Adrenal gland (tissue), 12 donors: ENCODE measurements around the gene IDI1. TPM values are rescaled to one million over a fixed set of nuclear protein-coding genes. Genes with fewer than 3 reads are reported as not detected.

Source experiments
- DNase-seq, 7 donors: peaks; one replicate each; pipeline ENCODE4 v3.0.0-alpha.2; 2019 to 2020
- H3K27ac ChIP-seq, 5 donors: fragments of 200-600 bp; sonication (generic) in 4 of 5; 1 replicate in 3 of 5; 2 replicates in 2 of 5; pipeline versions ENCODE4 v1.5.1 to v1.8.0; 2016 to 2020; ENCODE audit warnings: mild to moderate bottlenecking in 1 of 5
- H3K27me3 ChIP-seq: fragments of 200-600 bp; 2 replicates; pipeline ENCODE4 v1.8.0; 2021
- H3K36me3 ChIP-seq, 2 donors: fragments of 200-600 bp; replicated peaks in 1 of 2; 1 replicate in 1 of 2; 2 replicates in 1 of 2; pipeline versions ENCODE4 v1.5.1 to v1.8.0; 2018 to 2022
- H3K4me1 ChIP-seq, 2 donors: fragments of 200-600 bp; replicated peaks in 1 of 2; 1 replicate in 1 of 2; 2 replicates in 1 of 2; pipeline versions ENCODE4 v1.5.1 to v1.8.0; 2018 to 2021
- H3K4me3 ChIP-seq, 4 donors: fragments of 200-600 bp; sonication (generic) in 3 of 4; one replicate each; pipeline ENCODE4 v1.5.1; 2016 to 2018
- H3K9me3 ChIP-seq, 3 donors: fragments of 200-600 bp; sonication (generic) in 1 of 3; replicated peaks in 1 of 3; 1 replicate in 2 of 3; 2 replicates in 1 of 3; pipeline versions ENCODE4 v1.5.1 to v1.8.0; 2016 to 2021
- CTCF ChIP-seq, 6 experiments: fragments of 450-650 bp in 4 of 6; fragments of 200-600 bp in 2 of 6; sonication (generic) in 1 of 6; IDR thresholded peaks; 1 replicate in 5 of 6; 2 replicates in 1 of 6; pipeline versions ENCODE4 v1.5.1 to v1.8.0; 2016 to 2021; ENCODE audit warnings: antibody characterized with exemption in 6 of 6, mild to moderate bottlenecking in 2 of 6, moderate library complexity in 1 of 6
- POLR2A ChIP-seq, 2 donors: fragments of 450-650 bp; IDR thresholded peaks; one replicate each; pipeline ENCODE4 v1.6.1; 2017; ENCODE audit warnings: antibody characterized with exemption in 2 of 2, mild to moderate bottlenecking in 2 of 2, moderate library complexity in 1 of 2
- WGBS, 4 donors: extraction: QIAGEN DNeasy Blood & Tissue Kit in 2 of 4; methylation state at CpG; one replicate each; pipeline versions ENCODE4 v1.1.5 to v1.1.7; 2013 to 2017; 5-methylcytosine and 5-hydroxymethylcytosine counted together
- intact Hi-C, 2 donors: fragments of 100-400 bp; cut with DNase I; formaldehyde crosslinking; loops; one replicate each; pipeline versions ENCODE4 v1.14.1 to v1.15.0; 2022 to 2023
- polyA plus RNA-seq, 3 donors: library from polyadenylated mRNA; stranded (reverse); fragments of 200-250 nt in 2 of 3; fragments of 350-450 nt in 1 of 3; fragmentation: Illumina TruSeq in 1 of 3; extraction: RNeasy Lipid Tissue Mini Kit (QIAGEN cat#74804) in 1 of 3; gene quantifications; one replicate each; pipeline ENCODE4 v1.2.3, GENCODE V29; 2013 to 2014
- total RNA-seq, 9 donors: library from RNA; depleted of rRNA in 4 of 9; stranded (reverse); fragments of >200 nt in 4 of 9; fragments of 120-200 nt in 1 of 9; fragmentation: NEBNext Ultra II Directional in 1 of 9; extraction: Animal tissue kit (Norgen Biotek cat#: 25700) in 1 of 9; gene quantifications; one replicate each; pipeline versions ENCODE4 v1.1.0 to v1.2.4, GENCODE V29; 2013 to 2023
- donor health status: healthy with polysubstance abuse.
- donor health status: Bipolar disorder and iron deficiency.
- donor health status: DM: yes; HTN: yes; CAD: no.
- donor health status: DM: no; HTN: no; CAD: no.
- donor health status: DM: no; HTN: no; CAD: no.
- donor health status: DM: yes; HTN: yes; CAD: no.

Gene IDI1
- total and polyA plus RNA-seq, 12 donors = 20.4 to 1,056 (median 49.7) TPM

- peak overlapping the region in 3 of 4 donors; percentile 65 to 80 (median 72) for H3K4me3 ChIP-seq
- H3K36me3 ChIP-seq = peaks cover 0 to 9% of the 10 kb centered on the region in 2 donors
- DNase-seq = peak in 3 of 7 donors; percentile 41 to 49 (median 46)
- peaks cover 20 to 49% of the 10 kb centered on the region in 2 donors for H3K4me1 ChIP-seq
- intact Hi-C loops = no loop called here
- peak overlapping the region; percentile 96 to 99 (median 97) for H3K27ac ChIP-seq
- H3K9me3 ChIP-seq = no peaks in the 10 kb centered on the region
- 4 to 12% (median 8%) methylated on average over 15 of the region's 15 CpGs for WGBS, 4 donors
- H3K27me3 ChIP-seq = no peaks in the 10 kb centered on the region
- TF ChIP-seq POLR2A (IDR thresholded peaks at IDR 0.05) (no peak), CTCF (IDR thresholded peaks at IDR 0.05) (no peak)
Measured at GRCh38 chr10:1047937-1048336, 982 bp downstream of the IDI1 start.

DNA sequence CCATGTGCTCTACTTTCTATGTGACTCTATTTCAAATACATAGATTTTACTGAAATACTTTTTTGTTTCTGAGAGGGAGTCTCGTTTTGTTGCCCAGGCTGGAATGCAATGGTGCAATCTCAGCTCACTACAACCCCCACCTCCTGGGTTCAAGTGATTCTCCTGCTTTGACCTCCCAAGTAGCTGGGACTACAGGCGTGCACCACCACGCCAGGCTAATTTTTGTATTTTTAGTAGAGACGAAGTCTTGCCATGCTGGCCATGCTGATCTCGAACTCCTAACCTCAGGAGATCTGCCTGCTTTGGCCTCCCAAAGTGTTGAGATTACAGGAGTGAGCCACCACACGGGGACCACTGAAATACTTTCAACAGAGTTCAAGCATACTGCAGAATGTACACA is 3.5 kb downstream of the IDI1 start:
- Histone ChIP-seq H3K9me3 (no peaks in the 10 kb centered on the region), H3K36me3 (peaks cover 0 to 34% of the 10 kb centered on the region in 2 donors), H3K4me3 (no peak overlapping the region), H3K4me1 (peaks cover 17 to 39% of the 10 kb centered on the region in 2 donors), H3K27ac (peak overlapping the region in 3 of 5 donors; percentile 48 to 74 (median 63)), H3K27me3 (no peaks in the 10 kb centered on the region)
- DNase-seq = no peak
- WGBS, 4 donors = 80 to 97% (median 87%) methylated on average over 6 of the region's 6 CpGs
- intact Hi-C loops = no loop called here
- TF ChIP-seq POLR2A (IDR thresholded peaks at IDR 0.05) = no peak
- no peak for TF ChIP-seq CTCF (IDR thresholded peaks at IDR 0.05)

DNA sequence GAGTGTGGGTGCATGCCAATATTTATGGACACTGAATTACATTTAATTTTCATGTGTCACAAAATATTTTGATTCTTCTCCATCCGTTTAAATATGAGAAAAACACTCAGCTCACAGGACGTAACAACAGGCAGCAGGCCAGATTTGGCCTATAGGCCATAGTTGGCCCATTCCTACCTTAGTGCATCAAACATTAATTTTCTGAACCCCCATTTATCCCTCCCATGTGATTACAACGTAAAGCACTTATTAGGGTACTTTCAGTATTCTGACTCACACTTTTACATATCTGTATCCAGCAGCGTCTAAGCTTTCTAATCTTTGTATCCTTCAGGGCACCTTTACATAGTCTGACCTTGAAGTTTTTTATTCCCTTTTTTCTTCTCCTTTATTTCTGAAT is 4.0 kb downstream of the IDI1 start:
- no peak overlapping the region for H3K4me3 ChIP-seq
- H3K27me3 ChIP-seq = no peaks in the 10 kb centered on the region
- H3K4me1 ChIP-seq = peaks cover 12 to 34% of the 10 kb centered on the region in 2 donors
- intact Hi-C loops = no loop called here
- TF ChIP-seq POLR2A (IDR thresholded peaks at IDR 0.05) (no peak), CTCF (IDR thresholded peaks at IDR 0.05) (no peak)
- H3K36me3 ChIP-seq = peaks cover 0 to 37% of the 10 kb centered on the region in 2 donors
- H3K9me3 ChIP-seq = no peaks in the 10 kb centered on the region
- WGBS, 4 donors = 54 to 68% (median 63%) methylated on average over 4 of the region's 4 CpGs
- DNase-seq = no peak
- H3K27ac ChIP-seq = peak overlapping the region; percentile 42 to 81 (median 63)

DNA sequence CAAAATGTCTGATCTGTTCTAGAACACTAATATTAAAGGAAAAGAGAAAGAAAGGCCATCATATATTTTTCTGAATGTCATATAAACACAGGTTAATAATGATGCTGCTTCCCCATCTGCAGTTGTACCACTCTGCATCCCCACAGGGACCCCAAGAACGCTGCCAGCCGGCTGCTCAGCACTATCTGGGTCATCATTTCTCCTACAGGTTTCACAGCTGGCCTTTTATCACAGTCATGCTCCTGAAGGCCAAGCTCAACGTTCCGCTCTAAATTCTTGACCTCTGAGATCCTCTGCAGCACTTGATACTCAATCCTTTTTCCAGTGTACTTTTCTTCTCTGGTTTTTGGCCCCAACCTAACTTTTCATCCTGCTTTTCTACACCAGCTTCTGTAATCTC is 4.8 kb downstream of the IDI1 start:
- Histone ChIP-seq H3K27ac (peak overlapping the region; percentile 42 to 81 (median 63)), H3K4me3 (no peak overlapping the region)
- DNase-seq = no peak

More for the DNA sequence above, 4.8 kb downstream of the IDI1 start:
- TF ChIP-seq CTCF (IDR thresholded peaks at IDR 0.05) = no peak
- no peak for TF ChIP-seq POLR2A (IDR thresholded peaks at IDR 0.05)
- Histone ChIP-seq H3K9me3 (no peaks in the 10 kb centered on the region), H3K27me3 (no peaks in the 10 kb centered on the region), H3K4me1 (peaks cover 9 to 34% of the 10 kb centered on the region in 2 donors), H3K36me3 (peaks cover 0 to 37% of the 10 kb centered on the region in 2 donors)
- WGBS, 4 donors = 24 to 31% (median 30%) methylated on average over 4 of the region's 4 CpGs
- intact Hi-C loops = no loop called here
